ENCODE results near the gene PACS1.

Gene PACS1

GRCh38 chr11:66293352-66293751, 223.3 kb downstream of the PACS1 start:
- DNase-seq: peak; percentile 38

- DNase-seq: peak; percentile 23
Observed at GRCh38 chr11:66293777-66294625, 223.9 kb downstream of the PACS1 start.

Measured in left hindlimb (tissue), 1 donor.